Chondrocyte (in vitro differentiated cells): ENCODE results near the gene COBL. TPM values are rescaled to one million over a fixed set of nuclear protein-coding genes. Genes with fewer than 3 reads are reported as not detected.

Experiments used
- DNase-seq: peaks from one replicate; pipeline ENCODE4 v3.0.0; 2021; ENCODE audit warnings: mixed read lengths, low spot score
- H3K27ac Mint-ChIP-seq: one replicate; pipeline ENCODE4 v1.8.0; 2021; ENCODE audit warnings: mild to moderate bottlenecking, moderate library complexity, mixed read lengths; ENCODE audit not compliant: unreplicated experiment
- H3K27me3 Mint-ChIP-seq: 2 replicates; pipeline ENCODE4 v1.8.0; 2021; ENCODE audit warnings: low read depth, mixed read lengths
- H3K36me3 Mint-ChIP-seq: 2 replicates; pipeline ENCODE4 v1.8.0; 2021; ENCODE audit warnings: low read depth, mixed read lengths
- H3K4me1 Mint-ChIP-seq: 2 replicates; pipeline ENCODE4 v1.8.0; 2021; ENCODE audit warnings: low read depth, mild to moderate bottlenecking, mixed read lengths
- H3K4me3 Mint-ChIP-seq: one replicate; pipeline ENCODE4 v1.8.0; 2021; ENCODE audit warnings: mild to moderate bottlenecking, moderate library complexity, mixed read lengths; ENCODE audit not compliant: unreplicated experiment
- H3K9me3 Mint-ChIP-seq: 2 replicates; pipeline ENCODE4 v1.8.0; 2021; ENCODE audit warnings: low read depth, mixed read lengths
- total RNA-seq: library from RNA; stranded (reverse); gene quantifications from 3 replicates; pipeline ENCODE4 v1.2.1, GENCODE V29; 2021
- TF ChIP-seq, protein P1 (sequence below): fragments of 200-600 bp; sonication (generic); IDR thresholded peaks from 2 replicates; pipeline ENCODE4 v1.5.0; 2021; ENCODE audit warnings: antibody characterized with exemption, mild to moderate bottlenecking, moderate library complexity

COBL gene
- total RNA-seq, 1 donor from 2014 or later, result 0.17 TPM

- peaks cover 36% of the 10 kb centered on the region for H3K27me3 Mint-ChIP-seq
- H3K4me1 Mint-ChIP-seq, result no peaks in the 10 kb centered on the region
- no peak overlapping the region for H3K27ac Mint-ChIP-seq
- H3K36me3 Mint-ChIP-seq, result no peaks in the 10 kb centered on the region
- TF ChIP-seq, protein P1, sequence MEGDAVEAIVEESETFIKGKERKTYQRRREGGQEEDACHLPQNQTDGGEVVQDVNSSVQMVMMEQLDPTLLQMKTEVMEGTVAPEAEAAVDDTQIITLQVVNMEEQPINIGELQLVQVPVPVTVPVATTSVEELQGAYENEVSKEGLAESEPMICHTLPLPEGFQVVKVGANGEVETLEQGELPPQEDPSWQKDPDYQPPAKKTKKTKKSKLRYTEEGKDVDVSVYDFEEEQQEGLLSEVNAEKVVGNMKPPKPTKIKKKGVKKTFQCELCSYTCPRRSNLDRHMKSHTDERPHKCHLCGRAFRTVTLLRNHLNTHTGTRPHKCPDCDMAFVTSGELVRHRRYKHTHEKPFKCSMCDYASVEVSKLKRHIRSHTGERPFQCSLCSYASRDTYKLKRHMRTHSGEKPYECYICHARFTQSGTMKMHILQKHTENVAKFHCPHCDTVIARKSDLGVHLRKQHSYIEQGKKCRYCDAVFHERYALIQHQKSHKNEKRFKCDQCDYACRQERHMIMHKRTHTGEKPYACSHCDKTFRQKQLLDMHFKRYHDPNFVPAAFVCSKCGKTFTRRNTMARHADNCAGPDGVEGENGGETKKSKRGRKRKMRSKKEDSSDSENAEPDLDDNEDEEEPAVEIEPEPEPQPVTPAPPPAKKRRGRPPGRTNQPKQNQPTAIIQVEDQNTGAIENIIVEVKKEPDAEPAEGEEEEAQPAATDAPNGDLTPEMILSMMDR, result no peak
- no peaks in the 10 kb centered on the region for H3K9me3 Mint-ChIP-seq
- H3K4me3 Mint-ChIP-seq, result no peak overlapping the region
- no peak for DNase-seq
These were observed 86.8 kb downstream of the COBL start for GRCh38 chr7:51229620-51230323.

- Mint-ChIP-seq H3K27ac (no peak overlapping the region), H3K4me3 (no peak overlapping the region), H3K9me3 (no peaks in the 10 kb centered on the region), H3K27me3 (peaks cover 36% of the 10 kb centered on the region), H3K36me3 (no peaks in the 10 kb centered on the region), H3K4me1 (no peaks in the 10 kb centered on the region)
- TF ChIP-seq, protein P1, result no peak
- no peak for DNase-seq
These were observed 87.5 kb downstream of the COBL start for GRCh38 chr7:51229106-51229537.

DNA sequence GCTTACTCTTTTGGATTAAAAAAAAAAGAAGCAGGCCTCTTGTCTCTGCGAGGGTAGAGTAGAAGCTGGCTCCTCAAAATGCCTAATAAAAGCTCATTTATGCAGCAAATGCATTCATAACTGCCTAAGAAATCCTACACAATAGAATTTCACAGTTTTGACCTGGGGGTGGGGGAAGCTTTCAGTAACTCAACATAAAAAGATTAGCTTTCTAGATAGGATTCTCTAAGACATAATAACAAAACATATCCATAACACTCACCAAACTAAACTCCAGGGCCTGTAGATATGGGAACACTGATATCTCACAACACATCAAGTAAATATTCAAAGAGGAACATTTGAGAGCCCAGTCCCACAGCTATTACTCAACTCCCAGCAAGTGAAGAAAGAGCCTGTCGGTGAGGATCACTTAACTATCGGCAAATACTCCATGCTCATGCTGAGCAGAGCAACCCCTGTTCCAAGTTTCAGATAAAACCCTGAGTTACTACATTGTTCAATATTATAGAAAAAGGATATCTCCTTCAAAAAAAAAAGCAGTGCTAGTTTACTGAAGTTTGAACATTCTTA, 88.1 kb downstream of the COBL start:
- H3K4me3 Mint-ChIP-seq, result no peak overlapping the region
- no peaks in the 10 kb centered on the region for H3K36me3 Mint-ChIP-seq
- no peaks in the 10 kb centered on the region for H3K4me1 Mint-ChIP-seq
- DNase-seq, result no peak
- TF ChIP-seq, protein P1, result no peak
- H3K27me3 Mint-ChIP-seq, result peaks cover 38% of the 10 kb centered on the region
- no peak overlapping the region for H3K27ac Mint-ChIP-seq
- no peaks in the 10 kb centered on the region for H3K9me3 Mint-ChIP-seq

DNA sequence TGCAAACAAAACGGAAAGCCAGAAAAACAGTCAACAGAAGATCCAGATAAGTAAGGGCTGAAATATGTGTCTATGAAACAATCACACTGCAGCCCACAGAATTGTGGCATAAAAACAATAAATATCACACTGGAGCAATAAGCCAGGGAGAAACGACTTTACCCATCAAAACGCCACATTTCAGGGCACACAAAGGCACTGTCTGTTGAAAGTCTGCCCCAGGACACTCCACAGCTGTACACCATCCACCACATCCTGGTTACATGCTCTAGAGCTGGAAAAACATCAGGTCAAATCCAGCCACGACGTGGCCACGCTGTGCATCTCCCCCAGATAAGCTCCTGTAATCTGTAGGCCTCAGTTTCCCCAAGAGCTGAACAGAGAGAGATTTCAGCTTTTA, 88.7 kb downstream of the COBL start:
- H3K9me3 Mint-ChIP-seq, result no peaks in the 10 kb centered on the region
- no peak for DNase-seq
- TF ChIP-seq, protein P1, result no peak
- no peak overlapping the region for H3K27ac Mint-ChIP-seq
- peaks cover 40% of the 10 kb centered on the region for H3K27me3 Mint-ChIP-seq
- H3K4me3 Mint-ChIP-seq, result no peak overlapping the region
- no peaks in the 10 kb centered on the region for H3K36me3 Mint-ChIP-seq
- H3K4me1 Mint-ChIP-seq, result no peaks in the 10 kb centered on the region

DNA sequence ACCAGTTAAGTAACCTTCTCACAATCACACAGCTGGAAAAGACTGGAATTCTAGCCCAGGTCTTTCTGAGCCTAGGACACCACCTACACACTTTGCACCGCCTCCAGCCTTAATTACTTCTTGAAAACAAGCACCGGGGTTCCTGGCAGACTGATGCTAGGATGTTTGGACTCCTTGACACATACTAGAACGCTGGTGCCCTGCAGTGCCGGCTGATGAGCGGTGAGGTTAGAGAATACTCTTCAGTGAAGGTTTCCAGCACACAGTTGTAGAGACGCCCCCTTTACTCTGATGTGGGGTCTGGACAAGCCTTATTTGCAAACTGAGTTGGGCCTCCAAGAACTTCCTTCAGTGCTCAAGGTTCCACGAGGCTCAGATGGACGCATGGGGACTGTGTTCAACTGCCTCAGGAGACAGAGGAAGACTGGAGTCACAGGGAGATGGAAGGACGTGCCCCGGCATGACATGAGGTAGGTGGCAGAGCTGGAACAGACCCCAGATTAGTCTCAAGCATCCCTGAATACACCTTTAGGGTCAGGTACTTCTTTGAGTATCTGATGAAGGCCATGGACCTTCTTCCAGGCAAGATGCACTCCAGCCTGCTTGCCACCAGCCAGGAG, 89.6 kb downstream of the COBL start:
- Mint-ChIP-seq H3K9me3 (no peaks in the 10 kb centered on the region), H3K4me1 (no peaks in the 10 kb centered on the region)
- TF ChIP-seq, protein P1, result no peak

More for the DNA sequence above, 89.6 kb downstream of the COBL start:
- H3K27me3 Mint-ChIP-seq, result peaks cover 40% of the 10 kb centered on the region
- DNase-seq, result no peak
- no peak overlapping the region for H3K27ac Mint-ChIP-seq
- no peak overlapping the region for H3K4me3 Mint-ChIP-seq
- no peaks in the 10 kb centered on the region for H3K36me3 Mint-ChIP-seq
